OCI-LY3 (cell line): ENCODE measurements around the gene OTOS.

Source experiments
- H2AFZ ChIP-seq: fragments of 200-600, 300-600 bp; shearing (Covaris generic); 2 replicates; pipeline ENCODE4 v1.6.0; 2014; ENCODE audit warnings: antibody characterized with exemption, low read depth, low read length
- H3K27ac ChIP-seq: fragments of 200-600, 300-600 bp; sonication (generic); 2 replicates; pipeline ENCODE4 v1.5.1; 2014; ENCODE audit warnings: mild to moderate bottlenecking, low read length, moderate library complexity, mixed read lengths
- H3K27me3 ChIP-seq: fragments of 200-600, 300-600 bp; sonication (generic); 2 replicates; pipeline ENCODE4 v1.6.1; 2014; ENCODE audit warnings: low read depth, low read length, mixed read lengths
- H3K36me3 ChIP-seq: fragments of 200-600, 300-600 bp; sonication (generic); replicated peaks from 2 replicates; pipeline ENCODE3; 2014; ENCODE audit warnings: low read depth, low read length, mixed read lengths
- H3K4me1 ChIP-seq: fragments of 300-600, 200-600 bp; sonication (generic); 2 replicates; pipeline ENCODE4 v1.6.1; 2014; ENCODE audit warnings: low read length, mixed read lengths
- H3K4me2 ChIP-seq: fragments of 200-600, 300-600 bp; sonication (generic); 2 replicates; pipeline ENCODE4 v1.6.1; 2014; ENCODE audit warnings: low read length, mixed read lengths
- H3K4me3 ChIP-seq: fragments of 300-600, 200-600 bp; sonication (generic); 2 replicates; pipeline ENCODE4 v1.5.1; 2014; ENCODE audit warnings: antibody characterized with exemption, mild to moderate bottlenecking, low read length, moderate library complexity
- H3K79me2 ChIP-seq: fragments of 300-600, 200-600 bp; shearing (Covaris generic); 2 replicates; pipeline ENCODE4 v1.6.1; 2014; ENCODE audit warnings: mild to moderate bottlenecking, low read length, mixed read lengths
- H3K9ac ChIP-seq: fragments of 300-600, 200-600 bp; shearing (Covaris generic); 2 replicates; pipeline ENCODE4 v1.6.0; 2014; ENCODE audit warnings: mild to moderate bottlenecking, low read length, moderate library complexity
- H3K9me3 ChIP-seq: fragments of 200-600, 300-600 bp; shearing (Covaris generic); 2 replicates; pipeline ENCODE4 v1.6.1; 2014; ENCODE audit warnings: low read length, mixed read lengths; ENCODE audit not compliant: insufficient read depth
- H4K20me1 ChIP-seq: fragments of 200-600, 300-600 bp; sonication (generic); 2 replicates; pipeline ENCODE4 v1.6.1; 2016; ENCODE audit warnings: low read length, mixed read lengths; ENCODE audit not compliant: insufficient read depth
- EZH2phosphoT487 ChIP-seq: fragments of 200-600 bp; shearing (Covaris generic); IDR thresholded peaks from 2 replicates; pipeline ENCODE4 v1.6.1; 2018; ENCODE audit warnings: antibody characterized with exemption, mixed run types, low read depth
- TF ChIP-seq, protein P1 (sequence below): fragments of 200-600, 300-600 bp; sonication (generic); IDR thresholded peaks from 2 replicates; pipeline ENCODE4 v1.5.1; 2014; ENCODE audit warnings: antibody characterized with exemption, low read length, low read depth

Gene OTOS

DNA sequence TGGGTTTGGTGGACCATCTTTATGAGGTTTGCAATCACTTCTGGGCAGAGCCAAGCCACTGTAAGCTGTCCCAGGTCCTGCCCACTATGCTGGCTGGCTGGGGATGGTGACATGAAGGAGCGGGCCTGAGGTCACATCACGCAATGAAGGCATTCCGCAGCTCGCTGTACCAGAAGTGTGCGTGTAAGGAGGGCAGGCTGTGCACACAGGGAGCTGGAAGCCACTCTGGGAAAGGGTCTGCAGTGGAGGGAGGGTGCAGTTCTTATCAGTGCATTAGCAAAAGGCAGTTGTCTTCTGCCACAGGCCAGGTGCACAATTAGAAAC is 16.7 kb upstream of the OTOS start:
- Histone ChIP-seq H3K36me3 (no peaks in the 10 kb centered on the region), H3K4me1 (no peaks in the 10 kb centered on the region), H3K9ac (no peak overlapping the region), H3K27me3 (no peaks in the 10 kb centered on the region), H3K4me2 (no peak overlapping the region), H3K9me3 (no peaks in the 10 kb centered on the region), H3K4me3 (no peak overlapping the region), H3K27ac (no peak overlapping the region), H4K20me1 (no peaks in the 10 kb centered on the region), H3K79me2 (no peaks in the 10 kb centered on the region), H2AFZ (no peak overlapping the region)
- no peak for TF ChIP-seq EZH2phosphoT487
- TF ChIP-seq, protein P1, sequence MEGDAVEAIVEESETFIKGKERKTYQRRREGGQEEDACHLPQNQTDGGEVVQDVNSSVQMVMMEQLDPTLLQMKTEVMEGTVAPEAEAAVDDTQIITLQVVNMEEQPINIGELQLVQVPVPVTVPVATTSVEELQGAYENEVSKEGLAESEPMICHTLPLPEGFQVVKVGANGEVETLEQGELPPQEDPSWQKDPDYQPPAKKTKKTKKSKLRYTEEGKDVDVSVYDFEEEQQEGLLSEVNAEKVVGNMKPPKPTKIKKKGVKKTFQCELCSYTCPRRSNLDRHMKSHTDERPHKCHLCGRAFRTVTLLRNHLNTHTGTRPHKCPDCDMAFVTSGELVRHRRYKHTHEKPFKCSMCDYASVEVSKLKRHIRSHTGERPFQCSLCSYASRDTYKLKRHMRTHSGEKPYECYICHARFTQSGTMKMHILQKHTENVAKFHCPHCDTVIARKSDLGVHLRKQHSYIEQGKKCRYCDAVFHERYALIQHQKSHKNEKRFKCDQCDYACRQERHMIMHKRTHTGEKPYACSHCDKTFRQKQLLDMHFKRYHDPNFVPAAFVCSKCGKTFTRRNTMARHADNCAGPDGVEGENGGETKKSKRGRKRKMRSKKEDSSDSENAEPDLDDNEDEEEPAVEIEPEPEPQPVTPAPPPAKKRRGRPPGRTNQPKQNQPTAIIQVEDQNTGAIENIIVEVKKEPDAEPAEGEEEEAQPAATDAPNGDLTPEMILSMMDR, result no peak

DNA sequence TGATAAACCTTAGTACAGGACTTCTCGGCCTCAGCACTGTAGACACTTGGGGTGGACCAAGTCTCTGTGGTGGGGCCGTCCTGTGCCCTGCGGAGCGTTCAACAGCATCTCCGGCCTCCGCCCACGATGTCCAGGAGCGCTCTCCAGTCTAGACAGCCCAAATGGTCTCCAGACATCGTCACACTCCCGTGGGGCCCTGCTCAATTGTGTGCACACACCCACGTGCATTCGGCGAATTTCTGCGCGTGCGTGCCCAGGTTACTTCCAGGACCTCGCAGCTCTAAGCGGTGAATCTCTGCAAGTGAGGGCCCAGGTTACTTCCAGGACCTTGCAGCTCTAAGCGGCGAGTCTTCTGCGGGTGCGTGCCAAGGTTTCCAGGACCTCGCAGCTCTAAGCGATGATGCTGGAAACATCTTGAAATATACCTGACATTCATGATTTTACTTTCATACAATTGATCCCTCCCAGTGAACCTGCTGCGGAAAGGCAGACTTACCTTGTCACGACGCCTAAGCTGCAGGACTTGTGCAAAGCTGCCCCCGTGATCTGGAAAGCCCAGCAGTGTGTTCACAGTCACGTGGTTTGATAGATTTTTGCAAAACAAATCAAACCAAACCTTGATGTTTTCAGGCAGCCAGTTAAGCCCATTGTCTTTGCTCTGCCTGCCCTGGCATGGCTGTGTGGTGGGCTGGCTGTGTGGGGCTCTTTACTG is 16.1 kb upstream of the OTOS start:
- no peaks in the 10 kb centered on the region for H3K36me3 ChIP-seq
- no peak overlapping the region for H3K27ac ChIP-seq
- H3K9me3 ChIP-seq, result no peaks in the 10 kb centered on the region
- no peaks in the 10 kb centered on the region for H4K20me1 ChIP-seq
- no peak for TF ChIP-seq EZH2phosphoT487
- TF ChIP-seq, protein P1, result no peak
- no peak overlapping the region for H3K4me3 ChIP-seq
- H3K4me2 ChIP-seq, result no peak overlapping the region
- H3K9ac ChIP-seq, result no peak overlapping the region
- no peaks in the 10 kb centered on the region for H3K4me1 ChIP-seq
- H3K27me3 ChIP-seq, result no peaks in the 10 kb centered on the region
- H3K79me2 ChIP-seq, result no peaks in the 10 kb centered on the region
- H2AFZ ChIP-seq, result no peak overlapping the region

DNA sequence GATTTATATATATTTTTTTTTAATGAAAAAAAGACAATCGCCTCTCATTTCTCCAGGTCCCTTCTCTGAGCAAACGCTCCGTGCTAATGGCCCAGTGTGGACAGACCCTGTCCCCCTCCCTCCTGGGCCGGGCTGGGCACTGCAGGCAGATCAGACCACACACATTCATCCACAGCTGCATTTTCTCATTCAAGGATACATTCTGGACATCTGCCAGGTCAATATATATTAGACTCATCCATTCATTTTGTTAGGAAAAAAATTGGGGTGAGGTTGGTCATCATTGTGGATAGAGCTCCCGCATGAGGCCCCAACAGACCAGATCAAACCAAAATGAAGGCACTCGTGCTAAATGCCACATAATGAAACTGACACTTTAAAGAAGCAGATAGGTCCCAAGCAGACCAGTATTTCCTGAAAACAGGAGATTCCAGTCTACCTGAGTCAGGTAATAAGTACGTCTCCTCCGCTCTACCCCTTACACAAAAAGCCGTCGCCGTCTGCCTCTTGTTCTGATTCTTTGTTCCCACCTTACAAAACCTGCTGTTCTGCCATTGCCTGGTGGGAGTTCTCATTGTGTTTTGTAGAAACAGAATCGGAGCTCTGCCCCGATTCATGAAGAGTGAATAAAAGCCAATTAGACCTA is 15.4 kb upstream of the OTOS start:
- TF ChIP-seq EZH2phosphoT487, result no peak
- no peak overlapping the region for H3K9ac ChIP-seq
- no peaks in the 10 kb centered on the region for H3K4me1 ChIP-seq
- no peak overlapping the region for H2AFZ ChIP-seq
- H3K9me3 ChIP-seq, result no peaks in the 10 kb centered on the region
- no peak overlapping the region for H3K4me2 ChIP-seq
- no peak overlapping the region for H3K4me3 ChIP-seq
- no peaks in the 10 kb centered on the region for H3K79me2 ChIP-seq
- H3K27me3 ChIP-seq, result no peaks in the 10 kb centered on the region
- no peak overlapping the region for H3K27ac ChIP-seq
- H4K20me1 ChIP-seq, result no peaks in the 10 kb centered on the region
- no peaks in the 10 kb centered on the region for H3K36me3 ChIP-seq

DNA sequence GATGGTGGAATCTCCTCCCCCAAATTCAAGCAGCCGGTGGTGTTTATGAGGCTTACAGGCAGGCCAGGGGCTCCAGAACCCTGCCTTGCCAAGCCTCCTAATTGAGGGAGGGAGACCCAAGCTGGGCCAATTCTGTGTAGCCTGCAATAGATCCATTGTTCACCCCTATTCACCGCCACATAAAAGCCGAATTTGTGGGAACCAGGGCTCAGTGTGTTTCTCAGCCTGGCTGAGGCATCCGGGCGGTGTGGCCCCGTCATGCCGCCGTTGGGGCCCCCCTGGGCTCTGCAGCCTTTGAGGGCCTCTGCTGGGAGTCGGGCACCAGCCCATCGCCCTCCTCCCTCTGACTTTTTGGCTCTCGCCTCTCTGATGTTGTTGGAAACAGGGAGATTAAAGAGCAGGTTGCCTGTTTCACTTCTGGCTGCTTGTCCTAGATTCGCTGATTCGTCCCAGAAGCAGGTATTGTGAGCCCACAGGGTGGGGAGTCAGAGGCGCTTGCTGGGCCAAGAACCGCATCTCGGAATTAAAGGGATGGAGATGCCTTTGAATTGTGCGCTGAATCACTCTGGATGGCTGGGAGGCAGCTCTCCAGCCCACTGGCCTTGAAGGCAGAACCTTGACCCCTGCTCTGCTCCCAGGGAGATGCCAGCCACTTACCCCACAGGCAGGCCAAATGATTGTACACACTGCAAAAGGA is 14.7 kb upstream of the OTOS start:
- no peak overlapping the region for H3K4me3 ChIP-seq
- no peaks in the 10 kb centered on the region for H3K79me2 ChIP-seq
- H3K9me3 ChIP-seq, result no peaks in the 10 kb centered on the region
- no peak overlapping the region for H2AFZ ChIP-seq
- no peaks in the 10 kb centered on the region for H3K4me1 ChIP-seq
- no peaks in the 10 kb centered on the region for H4K20me1 ChIP-seq
- H3K9ac ChIP-seq, result no peak overlapping the region
- no peak overlapping the region for H3K4me2 ChIP-seq
- TF ChIP-seq, protein P1, result no peak
- no peak for TF ChIP-seq EZH2phosphoT487
- H3K27ac ChIP-seq, result no peak overlapping the region
- no peaks in the 10 kb centered on the region for H3K27me3 ChIP-seq
- H3K36me3 ChIP-seq, result no peaks in the 10 kb centered on the region
